OCI-M1 (cell line): ENCODE measurements around the gene GEMIN7.

ENCODE experiments used
- DNase-seq: peaks from one replicate; lab custom pipeline; 2025; lab: John Stamatoyannopoulos, UW

Gene GEMIN7

GRCh38 chr19:45079063-45079910, at the start of gene GEMIN7:
GEMIN7 (plus strand) TSS chr19:45079260; CDS start chr19:45090115, 10,855 bp downstream.
- peak; percentile 90 for DNase-seq

- DNase-seq: no peak
These were observed 48.2 kb upstream of the GEMIN7 start for GRCh38 chr19:45030825-45031224.

- DNase-seq: no peak
These were observed 46.6 kb upstream of the GEMIN7 start for GRCh38 chr19:45032421-45032820.

GRCh38 chr19:45035755-45036154, 43.3 kb upstream of the GEMIN7 start:
- no peak for DNase-seq

GRCh38 chr19:45037393-45038169, 41.5 kb upstream of the GEMIN7 start:
- DNase-seq: no peak

GRCh38 chr19:45038931-45039893, 39.8 kb upstream of the GEMIN7 start, which contains the start of gene CLASRP:
CLASRP (plus strand) TSS chr19:45039045; CDS start chr19:45040213, 1,168 bp downstream.
- peak; percentile 96 for DNase-seq

GRCh38 chr19:45040059-45040771, 38.8 kb upstream of the GEMIN7 start:
- DNase-seq: no peak

GRCh38 chr19:45041125-45041524, 37.9 kb upstream of the GEMIN7 start:
- DNase-seq: no peak

GRCh38 chr19:45045671-45046353, 33.2 kb upstream of the GEMIN7 start:
- DNase-seq: no peak

GRCh38 chr19:45046355-45046754, 32.7 kb upstream of the GEMIN7 start:
- no peak for DNase-seq

- peak; percentile 90 for DNase-seq
These were observed 31.8 kb upstream of the GEMIN7 start for GRCh38 chr19:45047188-45047797.

- no peak for DNase-seq
These were observed 29.9 kb upstream of the GEMIN7 start for GRCh38 chr19:45049073-45049736.

GRCh38 chr19:45050036-45050435, 29.0 kb upstream of the GEMIN7 start:
- DNase-seq: no peak

GRCh38 chr19:45051929-45052579, 27.0 kb upstream of the GEMIN7 start:
- no peak for DNase-seq

GRCh38 chr19:45056831-45057230, 22.2 kb upstream of the GEMIN7 start:
- DNase-seq: no peak

GRCh38 chr19:45057444-45057843, 21.6 kb upstream of the GEMIN7 start:
- DNase-seq: no peak

- no peak for DNase-seq
These were observed 20.4 kb upstream of the GEMIN7 start for GRCh38 chr19:45058622-45059159.

GRCh38 chr19:45059258-45059965, 19.6 kb upstream of the GEMIN7 start:
- DNase-seq: peak; percentile 88
